HG03039 (cell line): Measurements from ENCODE around the gene ZNF358.

Source experiments
- ATAC-seq: cut with Tn5 transposase; IDR thresholded peaks from one replicate; pipeline ENCODE4 v1.9.1; 2021; ENCODE audit warnings: mild to moderate bottlenecking, moderate library complexity; ENCODE audit not compliant: unreplicated experiment

ZNF358 gene

DNA sequence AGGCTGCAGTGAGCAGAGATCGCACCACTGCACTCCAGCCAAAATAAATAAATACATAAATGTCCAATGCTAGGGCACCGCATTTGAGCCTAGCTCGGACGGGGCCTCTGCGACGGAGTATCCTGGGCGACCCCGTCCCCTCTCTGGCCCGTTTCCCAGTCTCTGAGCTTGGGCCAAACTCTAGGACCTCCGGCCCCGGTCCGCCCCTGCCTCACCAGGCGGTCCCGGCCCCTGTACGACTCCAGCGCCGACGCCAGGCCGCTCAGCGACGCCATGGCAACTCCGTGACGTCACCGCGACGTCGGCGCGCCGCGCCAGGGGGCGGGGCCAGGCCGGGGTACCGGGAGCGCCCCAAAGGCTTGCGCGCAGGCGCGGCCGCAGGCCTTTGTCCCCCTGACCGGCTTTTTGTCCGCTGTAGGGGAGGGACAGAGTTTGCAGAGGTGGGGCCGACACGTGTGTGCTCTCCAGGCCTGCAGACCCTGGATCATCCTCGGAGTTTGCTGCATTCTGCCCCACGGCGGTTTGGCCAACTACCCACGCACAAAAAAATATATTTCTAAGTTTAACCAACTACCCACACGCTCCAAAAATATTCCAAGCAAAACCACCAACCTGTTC lies 27.1 kb upstream of the ZNF358 start, which contains the start of gene PEX11G:
TSS of gene PEX11G (minus strand) at position 300 of the 618 bp plus-strand sequence. CDS start at position 275, 25 bp downstream.
- peak; percentile 56 for ATAC-seq

DNA sequence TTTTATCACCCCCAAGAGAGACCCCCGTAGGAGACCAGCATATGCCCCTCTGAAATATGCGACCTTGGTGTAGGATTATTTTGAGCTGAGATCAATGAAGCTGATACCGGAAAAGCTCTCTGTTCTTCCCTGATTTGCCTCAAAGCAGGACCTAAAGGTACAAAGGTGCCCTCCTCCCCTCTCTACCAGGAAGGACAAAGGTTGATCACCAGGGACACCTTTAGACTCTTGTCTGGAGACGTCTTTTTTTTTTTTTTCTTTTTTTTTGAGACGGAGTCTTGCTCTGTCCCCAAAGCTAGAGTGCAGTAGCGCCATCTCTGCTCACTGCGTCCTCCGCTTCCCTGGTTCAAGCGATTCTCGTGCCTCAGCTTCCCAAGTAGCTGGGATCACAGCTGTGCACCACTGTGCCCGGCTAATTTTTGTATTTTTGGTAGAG lies 26.3 kb upstream of the ZNF358 start:
- ATAC-seq, result no peak

DNA sequence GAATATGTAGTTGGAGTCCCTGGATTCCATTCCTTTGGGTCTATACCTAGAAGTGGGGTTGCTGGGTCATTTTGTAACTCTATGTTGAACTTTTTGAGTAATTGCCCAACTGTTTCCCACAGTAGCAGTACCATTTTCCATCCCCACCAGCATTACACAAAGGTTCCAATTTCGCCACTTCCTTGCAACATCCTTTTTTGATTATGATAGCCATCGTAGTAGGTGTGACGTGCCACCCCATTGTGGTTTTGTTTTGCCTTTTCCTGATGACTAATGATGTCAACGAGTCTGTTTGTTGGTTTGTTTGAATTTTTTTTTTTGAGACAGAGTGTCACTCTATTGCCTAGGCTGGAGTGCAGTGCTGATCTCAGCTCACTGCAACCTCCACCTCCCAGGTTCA lies 23.8 kb upstream of the ZNF358 start:
- ATAC-seq, result no peak

DNA sequence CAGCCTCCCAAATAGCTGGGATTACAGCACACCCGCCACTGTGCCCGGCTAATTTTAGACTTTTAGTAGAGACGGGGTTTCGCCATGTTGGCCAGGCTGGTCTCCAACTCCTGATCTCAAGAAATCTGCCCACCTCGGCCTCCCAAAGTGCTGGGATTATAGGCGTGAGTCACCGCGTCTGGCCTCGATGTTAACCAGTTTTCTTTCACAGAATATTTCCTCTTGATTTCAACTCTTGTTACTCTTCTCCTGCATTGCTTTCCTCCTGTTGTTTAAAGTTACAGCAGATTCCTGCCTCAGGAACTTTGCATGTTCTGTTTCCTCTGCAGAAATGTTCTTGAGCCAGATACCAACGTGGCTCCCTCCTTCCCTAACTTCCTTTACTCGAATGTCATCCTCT lies 23.3 kb upstream of the ZNF358 start:
- ATAC-seq, result no peak

DNA sequence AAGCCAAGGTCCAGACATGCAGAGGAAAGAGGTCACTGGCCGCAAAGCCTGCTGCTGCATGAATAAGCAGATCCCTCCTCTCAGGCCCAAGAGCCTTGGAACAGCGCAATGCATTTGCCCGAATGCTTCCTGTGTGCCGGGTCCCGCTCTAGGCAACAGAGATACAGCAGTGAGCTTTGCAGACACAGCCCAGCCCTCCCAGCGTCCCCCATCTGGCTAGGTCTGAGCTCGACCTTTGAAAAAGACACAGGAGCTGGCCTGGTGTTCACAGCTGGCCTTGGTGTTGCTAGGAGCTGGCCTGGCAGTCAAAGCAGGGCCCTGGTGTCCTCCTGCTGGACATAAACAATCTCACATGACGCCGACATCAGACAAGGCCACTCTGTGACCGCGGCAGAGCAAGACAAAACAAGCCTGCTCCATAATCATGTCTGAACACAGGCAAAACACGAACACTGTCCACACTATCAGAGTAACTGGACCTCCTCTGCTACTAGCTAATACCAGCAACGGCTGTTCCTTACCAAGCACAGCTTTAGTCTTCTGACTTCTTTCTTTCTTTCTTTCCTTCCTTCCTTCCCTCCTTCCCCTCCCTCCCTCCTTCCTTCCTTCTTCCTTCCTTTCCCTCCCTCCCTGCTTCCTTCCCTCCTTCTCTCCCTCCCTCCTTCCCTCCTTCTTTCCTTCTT lies 21.3 kb upstream of the ZNF358 start:
- ATAC-seq, result no peak

DNA sequence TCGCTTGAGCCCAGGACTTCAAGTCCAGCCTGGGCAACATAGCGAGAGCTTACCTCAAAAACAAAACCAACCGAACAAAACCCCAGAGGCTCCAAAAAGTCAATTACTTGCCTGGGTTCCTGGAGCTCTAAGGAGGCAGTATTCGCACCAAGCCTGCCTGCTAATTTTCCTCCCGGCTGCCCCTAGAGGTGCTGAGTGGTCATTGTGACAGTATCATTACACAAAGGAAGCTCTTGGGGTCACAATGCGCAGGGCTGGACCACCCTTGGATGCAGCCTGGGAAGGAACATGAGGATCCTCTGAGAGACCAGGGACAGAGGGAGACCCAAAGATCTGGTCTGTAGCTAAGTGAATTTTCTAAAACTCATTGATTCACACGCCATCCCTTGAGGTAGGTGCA lies 18.6 kb upstream of the ZNF358 start:
- no peak for ATAC-seq

DNA sequence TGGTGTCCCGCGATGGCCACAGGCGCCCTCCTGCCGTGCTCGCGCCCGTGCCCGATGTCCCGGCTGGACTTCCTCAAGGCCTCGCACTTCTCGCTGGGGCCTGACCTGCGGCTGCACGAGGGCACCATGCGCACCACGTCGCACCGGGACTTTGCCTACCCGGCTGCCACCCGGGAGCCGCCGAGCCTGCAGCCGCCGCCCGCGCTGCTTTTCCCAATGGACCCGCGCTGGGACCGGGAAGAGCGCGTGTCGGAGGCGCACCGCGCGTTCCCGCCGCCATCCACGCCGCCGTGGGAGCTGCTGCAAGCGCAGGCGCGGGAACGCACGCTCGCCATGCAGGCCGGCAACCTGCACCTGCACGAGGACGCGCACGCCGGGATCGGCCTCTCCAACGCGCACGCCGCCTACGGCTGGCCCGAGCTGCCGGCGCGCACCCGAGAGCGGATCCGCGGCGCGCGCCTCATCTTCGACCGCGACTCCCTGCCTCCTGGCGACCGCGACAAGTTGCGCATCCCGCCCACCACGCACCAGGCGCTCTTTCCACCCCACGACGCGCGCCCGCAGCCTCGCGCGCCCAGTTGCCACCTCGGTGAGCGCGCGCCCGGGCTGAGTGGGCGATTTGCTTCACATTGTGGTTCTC lies 15.0 kb upstream of the ZNF358 start:
- no peak for ATAC-seq

DNA sequence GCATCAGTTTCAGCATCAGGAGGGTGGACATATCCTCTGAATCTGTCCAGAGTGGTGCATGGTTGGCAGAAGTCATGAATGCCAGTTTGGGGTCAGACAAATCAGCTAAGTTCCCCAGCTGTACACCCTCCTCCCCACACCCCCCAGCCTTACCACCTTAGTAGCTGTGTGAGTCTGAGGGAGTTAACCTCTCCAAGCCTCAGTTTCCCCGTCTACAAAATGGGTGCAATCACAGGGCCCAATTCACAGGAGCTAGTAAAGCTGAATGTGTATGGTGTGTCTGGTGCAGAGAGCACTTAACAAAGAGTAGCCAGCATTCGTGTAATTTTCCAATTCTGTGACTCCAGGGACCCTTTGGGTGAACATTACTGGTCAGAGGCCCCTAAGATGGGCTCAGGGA lies 13.4 kb upstream of the ZNF358 start:
- no peak for ATAC-seq

DNA sequence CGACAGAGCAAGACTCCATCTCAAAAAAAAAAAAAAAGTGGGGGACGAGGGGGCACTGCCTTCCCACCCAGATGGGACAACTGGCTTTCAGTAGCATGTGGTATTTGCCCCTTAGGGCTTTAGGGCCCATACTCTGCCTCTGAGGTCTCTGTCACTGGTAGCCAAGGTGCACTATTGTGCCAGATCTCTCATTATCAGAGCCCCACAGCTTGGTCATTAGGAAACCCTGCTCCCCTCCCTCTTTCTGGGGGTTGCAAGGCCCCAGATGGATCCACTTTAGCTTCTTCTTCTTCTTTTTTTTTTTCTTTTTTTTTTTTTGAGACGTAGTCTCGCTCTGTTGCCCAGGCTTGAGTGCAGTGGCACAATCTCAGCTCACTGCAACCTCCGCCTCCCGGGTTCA lies 11.2 kb upstream of the ZNF358 start:
- ATAC-seq, result no peak

DNA sequence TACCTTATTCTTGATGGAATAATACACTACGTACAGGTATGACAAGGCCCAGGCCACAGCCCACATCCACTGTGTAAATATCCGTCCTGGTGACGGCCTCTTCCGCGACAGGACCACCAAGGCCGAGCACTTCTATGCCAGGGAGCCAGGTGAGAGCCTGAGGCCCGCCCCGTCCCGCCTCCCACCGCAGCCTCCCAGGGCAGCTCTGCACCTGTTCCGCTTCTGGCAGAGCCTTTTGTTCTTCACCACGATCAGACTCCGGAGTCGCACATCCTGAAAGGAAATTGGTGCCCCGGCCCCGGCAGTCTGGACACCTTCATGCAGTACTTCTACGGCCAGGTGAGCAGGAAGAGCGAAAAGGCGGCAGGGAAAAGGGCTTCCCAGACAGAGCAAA lies 10.6 kb upstream of the ZNF358 start:
- no peak for ATAC-seq

DNA sequence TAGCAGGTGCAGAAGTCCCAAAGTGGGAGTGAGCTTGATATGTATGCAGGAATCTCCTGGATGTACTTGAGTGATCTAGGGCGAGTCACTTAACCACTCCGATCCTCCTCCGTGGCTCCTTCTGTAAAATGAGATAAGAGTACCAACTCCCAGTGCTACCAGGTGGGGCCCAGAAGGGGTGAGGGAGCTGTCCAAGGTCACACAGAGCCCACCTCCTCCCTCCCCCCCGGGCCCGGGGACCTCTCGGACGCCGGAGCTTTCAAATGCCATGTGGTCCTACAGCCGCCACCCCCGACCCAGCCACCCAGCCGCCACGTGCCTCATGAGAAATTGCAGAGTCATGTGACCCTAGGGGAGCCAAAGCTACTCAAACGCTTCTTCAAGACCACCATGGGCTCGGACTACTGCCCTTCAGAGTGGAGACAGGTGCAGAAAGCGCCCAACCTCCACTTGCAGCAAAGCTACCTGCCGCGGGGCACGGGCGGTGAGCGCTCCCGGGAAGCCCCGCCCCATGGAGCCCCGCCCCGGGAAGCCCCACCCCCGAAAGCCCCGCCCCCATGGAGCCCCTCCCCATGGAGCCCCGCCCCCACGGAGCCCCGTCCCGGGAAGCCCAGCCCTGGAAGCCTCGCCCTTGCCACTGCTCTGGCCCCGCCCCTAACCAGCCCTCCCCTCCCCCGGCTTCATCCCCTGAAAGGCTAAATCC lies 10.1 kb upstream of the ZNF358 start:
- ATAC-seq, result no peak

DNA sequence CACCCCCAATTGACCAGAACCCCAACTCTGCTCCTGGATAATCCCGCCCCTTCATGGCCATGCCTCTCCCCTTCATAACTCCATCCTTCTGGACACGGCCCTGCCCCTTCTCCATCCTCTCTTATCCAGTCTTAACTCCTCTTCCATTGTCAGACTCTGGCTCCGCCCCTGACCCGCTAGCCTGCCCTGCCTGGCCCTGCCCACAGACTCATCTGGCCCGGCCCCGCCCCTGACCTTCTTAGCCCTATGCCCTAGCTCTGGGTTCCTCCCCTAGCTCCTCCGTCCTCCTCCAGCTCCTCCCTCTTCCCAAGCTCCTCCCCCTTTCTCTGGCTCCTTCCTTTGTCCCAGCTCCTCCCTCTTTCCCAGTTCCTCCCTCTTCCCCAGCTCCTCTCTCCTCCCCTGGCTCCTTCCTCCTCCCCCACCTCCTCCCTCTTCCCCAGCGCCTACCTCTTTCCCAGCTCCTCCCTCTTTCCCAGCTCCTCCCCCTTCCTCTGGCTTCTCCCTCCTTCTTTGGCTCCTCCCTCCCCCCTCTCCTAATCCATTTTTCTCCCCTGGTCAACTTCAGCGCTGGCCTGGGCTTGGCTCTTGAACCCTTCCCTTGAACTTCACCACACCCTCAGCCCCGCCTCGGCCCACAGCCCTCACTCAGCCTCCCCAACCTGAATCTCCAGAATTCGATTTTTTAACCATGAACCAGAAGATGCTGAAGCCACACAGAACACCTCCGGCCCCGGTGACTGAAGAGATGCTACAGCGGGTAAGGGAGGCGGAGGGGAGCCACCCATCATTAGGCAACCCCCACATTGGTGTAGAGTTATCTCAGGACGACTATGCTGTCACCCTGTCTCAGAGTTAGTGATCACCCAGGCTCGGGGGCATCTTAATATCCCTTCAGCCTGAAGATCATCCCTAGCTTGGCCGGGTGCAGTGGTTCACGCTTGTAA lies 9.2 kb upstream of the ZNF358 start:
- no peak for ATAC-seq

DNA sequence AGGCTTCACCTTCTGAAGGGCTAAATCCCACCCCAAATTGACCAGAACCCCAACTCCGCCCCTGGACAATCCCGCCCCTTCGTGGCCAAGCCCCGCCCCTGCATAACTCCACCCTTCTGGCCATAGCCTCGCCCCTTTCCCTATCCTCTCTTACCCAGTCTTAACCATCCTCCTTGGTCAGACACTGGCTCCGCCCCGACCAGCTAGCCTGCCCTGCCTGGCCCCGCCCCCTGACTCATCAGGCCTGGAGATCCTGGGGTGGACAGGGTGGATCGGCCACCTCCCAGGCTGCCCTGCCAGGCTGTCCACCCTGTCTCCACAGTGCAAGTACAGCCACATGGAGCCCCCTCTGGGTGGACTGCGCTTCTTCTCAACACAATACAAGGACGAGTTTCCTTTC lies 8.0 kb upstream of the ZNF358 start:
- no peak for ATAC-seq

DNA sequence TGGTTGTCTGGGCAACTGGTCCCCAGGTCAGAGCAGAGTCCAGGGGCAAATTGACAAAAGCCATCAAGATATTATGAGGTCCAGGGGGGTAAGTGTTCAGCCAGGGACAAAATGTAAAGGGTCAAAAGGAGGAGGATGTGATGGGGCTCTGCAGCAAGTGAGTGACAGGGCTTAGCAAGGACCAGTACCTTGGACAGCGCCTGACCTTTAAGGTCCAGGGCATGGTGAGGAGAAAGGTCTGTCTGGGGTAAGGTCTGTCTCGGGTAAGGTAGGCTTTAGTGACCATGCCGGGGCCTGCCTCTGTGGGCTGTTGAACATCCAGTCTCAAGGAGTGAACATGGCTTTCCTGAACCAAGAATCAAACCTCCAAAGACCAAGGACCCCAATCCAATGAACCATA lies 6.3 kb upstream of the ZNF358 start:
- ATAC-seq, result no peak

DNA sequence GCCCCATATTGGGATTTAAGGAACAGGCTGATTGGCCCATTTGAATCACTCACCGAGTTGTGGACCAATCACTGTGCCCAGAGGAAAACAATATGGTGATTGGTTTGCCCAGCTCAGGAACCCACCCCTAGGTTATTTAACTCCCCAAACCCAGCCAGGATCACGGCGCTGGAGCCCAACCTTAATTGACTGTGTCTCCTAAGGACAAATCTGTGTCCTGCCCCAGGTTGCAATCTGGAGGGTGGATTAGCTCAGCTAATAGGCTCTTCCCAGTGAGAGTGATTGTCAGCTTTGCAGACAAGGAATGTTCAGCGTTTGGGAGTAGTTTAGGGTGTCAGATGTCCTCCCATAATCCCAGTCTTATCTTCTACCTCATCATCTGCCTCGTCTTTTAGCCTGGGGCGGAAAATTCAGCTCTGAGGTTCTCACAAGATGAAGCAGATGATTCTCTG lies 3.5 kb upstream of the ZNF358 start:
- ATAC-seq, result no peak

DNA sequence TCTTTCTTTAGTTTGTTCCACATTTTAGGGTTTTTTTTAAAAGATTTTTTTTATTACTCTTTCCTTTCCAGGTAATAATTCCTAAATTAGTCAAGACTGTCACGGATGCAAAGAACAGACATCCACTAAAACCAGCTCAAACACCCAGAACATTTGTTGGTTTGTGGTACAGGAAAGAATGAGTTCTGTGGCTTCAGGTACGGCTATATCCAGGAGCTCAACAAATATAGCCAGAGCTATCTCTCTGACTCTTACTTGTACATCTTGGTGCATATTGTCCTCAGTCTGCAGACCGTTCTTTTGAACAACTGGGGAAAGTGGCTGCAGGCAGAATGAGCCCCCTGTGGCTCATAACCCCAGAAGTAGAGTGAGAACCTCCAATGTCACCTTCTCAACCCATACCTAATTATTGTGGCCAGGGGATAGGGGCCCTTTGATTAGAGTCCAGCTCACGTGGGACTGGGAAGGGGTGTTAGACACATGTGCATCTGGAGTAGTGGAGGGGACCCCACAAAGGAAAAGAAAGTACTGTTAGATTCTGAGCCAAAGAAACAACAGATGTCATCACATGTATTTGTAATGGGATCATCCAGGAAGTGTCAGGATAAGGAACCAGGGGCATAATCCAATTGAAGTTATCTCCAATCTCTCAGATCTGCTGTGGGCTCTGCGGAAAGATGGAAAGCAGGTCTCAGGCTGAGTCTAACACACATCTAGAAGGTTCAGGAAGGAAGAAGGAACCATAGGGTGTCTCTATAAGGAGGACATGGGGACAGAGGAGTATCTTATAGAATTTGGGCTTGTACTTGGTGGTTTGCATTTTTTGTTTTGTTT lies 1.9 kb upstream of the ZNF358 start:
- ATAC-seq, result no peak

DNA sequence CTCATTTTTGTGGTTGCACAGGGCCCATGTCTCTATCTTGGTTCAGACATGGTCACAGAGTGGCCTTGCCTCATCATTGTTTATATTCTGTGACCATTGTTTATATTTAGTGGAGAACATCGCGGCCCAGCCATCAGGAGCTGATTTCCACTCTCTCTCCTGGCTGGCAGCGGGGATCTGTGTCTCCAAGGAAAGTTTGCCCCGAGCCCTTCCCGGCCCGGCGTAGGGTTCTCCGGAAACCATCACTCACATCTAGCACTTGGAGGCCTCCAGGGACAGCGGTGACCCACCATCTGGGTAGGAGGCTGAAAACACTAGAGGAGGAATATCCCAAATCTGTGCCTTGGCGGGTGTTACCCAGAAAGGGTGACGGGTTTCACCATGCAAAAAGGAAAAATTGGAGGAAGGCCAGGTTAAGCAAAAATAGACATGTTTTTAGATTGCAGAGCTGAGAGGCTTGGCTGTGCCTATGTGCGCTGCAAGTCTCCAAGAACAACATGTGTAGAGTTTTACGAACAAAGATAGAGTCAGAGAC lies 726 bp upstream of the ZNF358 start:
- ATAC-seq, result no peak

DNA sequence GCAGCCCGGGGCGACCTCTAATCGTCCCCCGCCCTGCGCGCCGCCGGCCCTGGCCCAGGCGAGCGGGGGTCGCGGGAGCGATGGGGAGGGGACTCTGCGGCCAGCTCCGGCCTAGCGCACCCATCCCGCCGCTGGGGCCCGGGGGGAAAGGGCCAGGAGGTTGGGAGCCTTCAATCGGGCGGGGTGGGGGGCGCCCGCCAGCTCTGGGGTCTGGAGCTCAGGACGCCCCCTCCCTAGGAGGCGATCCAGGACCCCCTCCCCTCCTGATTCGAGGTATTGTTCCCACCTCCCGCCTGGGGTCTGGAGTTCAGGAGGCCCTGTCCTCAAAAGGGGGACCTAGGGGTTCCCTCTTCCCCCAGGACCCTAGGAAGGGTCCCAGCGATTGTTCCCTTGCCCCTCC lies 430 bp downstream of the ZNF358 start:
- ATAC-seq, result no peak

DNA sequence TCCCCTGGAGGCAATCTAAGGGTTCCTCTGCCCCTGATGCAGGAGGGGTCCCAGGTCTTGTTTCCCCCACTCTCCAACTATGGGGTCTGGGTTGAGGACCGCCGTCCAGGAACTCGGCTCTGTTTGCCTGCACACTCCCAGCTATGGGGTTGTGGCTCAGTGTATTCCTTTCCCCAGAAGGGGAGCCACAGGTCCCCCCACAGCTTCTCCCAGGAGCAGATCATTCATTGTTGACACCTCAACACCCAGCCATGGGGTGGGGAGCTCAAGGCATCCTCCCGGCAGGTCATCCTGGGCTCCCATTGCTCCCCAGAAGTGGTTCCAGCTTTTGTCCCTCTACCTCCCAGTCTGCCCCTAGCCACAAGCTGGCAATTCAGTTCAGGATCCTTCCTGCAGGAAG lies 975 bp downstream of the ZNF358 start:
- no peak for ATAC-seq
